IMR-90 (cell line): ENCODE data around the gene GNB2. TPM values are rescaled to one million over a fixed set of nuclear protein-coding genes. Genes with fewer than 3 reads are reported as not detected.

Source experiments
- ATAC-seq: fragments of 200-7000 bp; cut with Tn5 transposase; 2 replicates; pipeline ENCODE4 v1.9.1; 2020; ENCODE audit warnings: low read depth, mild to moderate bottlenecking, moderate library complexity
- BruUV-seq: library from RNA; stranded (reverse); fragments of 400-500 nt; replicated peaks from 2 replicates; lab custom pipeline; 2021; lab: Mats Ljungman, UMichigan
- CTCF ChIA-PET: fragments of 300-600 bp; formaldehyde crosslinking; extraction: SDS; loops from one replicate; lab custom pipeline; 2021; ENCODE audit warnings: antibody characterized with exemption; lab: Yijun Ruan, JAX
- POLR2A ChIA-PET: fragments of 300-600 bp; sonication (Branson Sonifier 250); formaldehyde crosslinking; loops from one replicate; lab custom pipeline; 2022; ENCODE audit warnings: antibody characterized with exemption; ENCODE audit not compliant: unreplicated experiment; lab: Charles Lee
- DNase-seq: peaks from one replicate; pipeline ENCODE4 v3.0.0; 2013
- H2AFZ ChIP-seq: replicated peaks from 2 replicates; pipeline ENCODE3; 2013; ENCODE audit warnings: low read length, mild to moderate bottlenecking; ENCODE audit not compliant: poor library complexity
- H2AK5ac ChIP-seq: 2 replicates; pipeline ENCODE4 v1.6.1; 2013; ENCODE audit warnings: low read depth, low read length, inconsistent platforms
- H2AK9ac ChIP-seq: replicated peaks from 2 replicates; pipeline ENCODE3; 2013; ENCODE audit warnings: mild to moderate bottlenecking, low read depth, low read length, moderate library complexity; ENCODE audit not compliant: poor library complexity
- H2BK120ac ChIP-seq: 2 replicates; pipeline ENCODE4 v1.6.1; 2013; ENCODE audit warnings: low read depth, low read length, inconsistent platforms
- H2BK15ac ChIP-seq: 3 replicates; pipeline ENCODE4 v1.6.1; 2013; ENCODE audit warnings: low read depth, low read length, inconsistent platforms
- H2BK20ac ChIP-seq: 2 replicates; pipeline ENCODE4 v1.6.1; 2013; ENCODE audit warnings: low read depth, mild to moderate bottlenecking, inconsistent platforms, low read length, moderate library complexity
- H2BK5ac ChIP-seq: 2 replicates; pipeline ENCODE4 v1.6.1; 2013; ENCODE audit warnings: mild to moderate bottlenecking, low read depth, low read length, inconsistent platforms; ENCODE audit not compliant: poor library complexity, severe bottlenecking
- H3K14ac ChIP-seq: replicated peaks from 2 replicates; pipeline ENCODE4 v1.6.1; 2013; ENCODE audit warnings: low read depth, low read length, inconsistent platforms
- H3K18ac ChIP-seq: 2 replicates; pipeline ENCODE4 v1.6.1; 2013; ENCODE audit warnings: low read depth, low read length, control low read depth
- H3K23ac ChIP-seq: 2 replicates; pipeline ENCODE4 v1.6.1; 2013; ENCODE audit warnings: low read depth, low read length, inconsistent platforms
- H3K27ac ChIP-seq: 2 replicates; pipeline ENCODE4 v1.5.1; 2013; ENCODE audit warnings: mild to moderate bottlenecking, control low read depth, low read length; ENCODE audit not compliant: insufficient read depth
- H3K27me3 ChIP-seq: 2 replicates; pipeline ENCODE4 v1.6.1; 2013; ENCODE audit warnings: low read length; ENCODE audit not compliant: control insufficient read depth, insufficient read depth
- H3K36me3 ChIP-seq: 2 replicates; pipeline ENCODE4 v1.6.1; 2013; ENCODE audit warnings: low read length, mixed read lengths; ENCODE audit not compliant: control insufficient read depth, insufficient read depth
- H3K4ac ChIP-seq: 2 replicates; pipeline ENCODE4 v1.6.1; 2013; ENCODE audit warnings: low read depth, low read length, inconsistent platforms
- H3K4me1 ChIP-seq: 2 replicates; pipeline ENCODE4 v1.6.1; 2013; ENCODE audit warnings: low read length, mixed read lengths; ENCODE audit not compliant: control insufficient read depth, insufficient read depth
- H3K4me2 ChIP-seq: 2 replicates; pipeline ENCODE4 v1.6.1; 2013; ENCODE audit warnings: low read depth, mild to moderate bottlenecking, control low read depth, low read length, moderate library complexity
- H3K4me3 ChIP-seq: 2 replicates; pipeline ENCODE4 v1.5.1; 2013; ENCODE audit warnings: low read depth, mild to moderate bottlenecking, control low read depth, low read length, moderate library complexity; ENCODE audit not compliant: insufficient read depth
- H3K56ac ChIP-seq: 2 replicates; pipeline ENCODE4 v1.6.1; 2013; ENCODE audit warnings: low read length, inconsistent platforms; ENCODE audit not compliant: insufficient read depth; ENCODE audit errors: extremely low read depth
- H3K79me1 ChIP-seq, 2 experiments: 2 replicates each; pipeline ENCODE4 v1.6.1; 2013; ENCODE audit warnings: low read length in 2 of 2, inconsistent platforms in 1 of 2, low read depth in 1 of 2
- H3K9ac ChIP-seq: 2 replicates; pipeline ENCODE4 v1.6.1; 2013; ENCODE audit warnings: low read depth, low read length, control low read depth
- H3K9me1 ChIP-seq: 2 replicates; pipeline ENCODE4 v1.6.1; 2013; ENCODE audit warnings: low read length, inconsistent platforms; ENCODE audit not compliant: insufficient read depth
- H3K9me3 ChIP-seq: 2 replicates; pipeline ENCODE4 v1.6.1; 2013; ENCODE audit warnings: low read length; ENCODE audit not compliant: control insufficient read depth, insufficient read depth
- H4K20me1 ChIP-seq: 2 replicates; pipeline ENCODE4 v1.6.1; 2013; ENCODE audit warnings: low read length, inconsistent platforms; ENCODE audit not compliant: insufficient read depth
- H4K5ac ChIP-seq: 2 replicates; pipeline ENCODE4 v1.6.1; 2013; ENCODE audit warnings: mild to moderate bottlenecking, low read depth, low read length, control low read depth
- H4K8ac ChIP-seq, 2 experiments: 2 replicates each; pipeline ENCODE4 v1.6.1; 2013; ENCODE audit warnings: low read depth in 2 of 2, low read length in 2 of 2, control low read depth in 1 of 2, inconsistent platforms in 1 of 2
- H4K91ac ChIP-seq: 2 replicates; pipeline ENCODE4 v1.6.1; 2013; ENCODE audit warnings: low read depth, low read length, inconsistent platforms; ENCODE audit not compliant: insufficient read depth
- BHLHE40 ChIP-seq: fragments of 150-350 bp; IDR thresholded peaks from 2 replicates; pipeline ENCODE4 v1.6.1; 2016; ENCODE audit warnings: mild to moderate bottlenecking, low read depth, low read length
- CHD1 ChIP-seq: IDR thresholded peaks from 2 replicates; pipeline ENCODE4 v1.6.1; 2012; ENCODE audit warnings: low read depth, low read length, improper control_type of control experiment
- ELK1 ChIP-seq: fragments of 150-350 bp; IDR thresholded peaks from 2 replicates; pipeline ENCODE4 v1.6.1; 2016; ENCODE audit warnings: low read depth, mild to moderate bottlenecking, low read length, moderate library complexity, borderline replicate concordance
- MAZ ChIP-seq: IDR thresholded peaks from 2 replicates; pipeline ENCODE4 v1.6.1; 2012; ENCODE audit warnings: low read depth, mild to moderate bottlenecking, low read length, improper control_type of control experiment, moderate library complexity, borderline replicate concordance
- RFX5 ChIP-seq: IDR thresholded peaks from 2 replicates; pipeline ENCODE4 v1.8.0; 2012; ENCODE audit warnings: low read depth, mild to moderate bottlenecking, low read length, moderate library complexity
- SMC3 ChIP-seq: fragments of 150-350 bp; IDR thresholded peaks from 2 replicates; pipeline ENCODE4 v1.6.1; 2016; ENCODE audit warnings: low read depth, mild to moderate bottlenecking, antibody characterized with exemption, low read length, moderate library complexity
- USF2 ChIP-seq: fragments of 150-350 bp; IDR thresholded peaks from 2 replicates; pipeline ENCODE4 v1.6.1; 2017; ENCODE audit warnings: mild to moderate bottlenecking, antibody characterized with exemption, low read length, low read depth
- WGBS, 2 experiments: methylation state at CpG; one replicate each; pipeline versions ENCODE4 v1.1.5 to v1.1.7; 2013; ENCODE audit warnings: missing lambda C conversion rate in 2 of 2; ENCODE audit not compliant: insufficient read length in 1 of 2; ENCODE audit errors: extremely low coverage in 2 of 2; 5-methylcytosine and 5-hydroxymethylcytosine counted together
- dilution Hi-C: fragments of 300-500 bp; cut with HindIII; formaldehyde crosslinking; loops from one replicate; pipeline ENCODE4 v1.14.3; 2018; ENCODE audit warnings: low sequenced_read_pairs; ENCODE audit not compliant: unreplicated experiment
- in situ Hi-C: fragments of 300-500 bp; cut with MboI; formaldehyde crosslinking; loops from 3 replicates; pipeline ENCODE4 v1.14.3; 2019; ENCODE audit warnings: low sequenced_read_pairs, inconsistent platforms, mixed read lengths
- intact Hi-C: fragments of 100-400 bp; cut with micrococcal nuclease; formaldehyde crosslinking; loops from 2 replicates; pipeline ENCODE4 v1.10.0; 2022
- polyA plus RNA-seq, 3 experiments: library from polyadenylated mRNA; depleted of rRNA; stranded (reverse); fragments of >200 nt; gene quantifications; 2 replicates each; pipeline ENCODE4 v1.2.3, GENCODE V29; 2012; ENCODE audit warnings: low replicate concordance in 1 of 3
- total RNA-seq: library from RNA; depleted of rRNA; stranded (reverse); fragments of >200 nt; gene quantifications from 2 replicates; pipeline ENCODE4 v1.2.3, GENCODE V29; 2012

The GNB2 gene
- total and polyA plus RNA-seq, 2 of the 4 experiments (the other 2 are of a cell fraction) = 62.0 to 279 TPM

GRCh38 chr7:100726996-100727761, 53.6 kb downstream of the GNB2 start:
- Histone ChIP-seq H3K9ac (no peak overlapping the region), H3K9me1 (no peaks in the 10 kb centered on the region), H3K27ac (no peak overlapping the region), H3K4ac (no peak overlapping the region; the same call in 1 of the 2 replicates), H3K4me3 (no peak overlapping the region), H2AK9ac (no peak overlapping the region), H3K27me3 (peaks cover 29% of the 10 kb centered on the region), H3K18ac (no peak overlapping the region), H3K79me1 (no peaks in the 10 kb centered on the region), H2BK15ac (no peak overlapping the region), H4K20me1 (peaks cover 3% of the 10 kb centered on the region; the same call in 1 of the 2 replicates), H4K5ac (no peak overlapping the region), H3K4me1 (peaks cover 9% of the 10 kb centered on the region), H3K56ac (no peak overlapping the region), H3K36me3 (no peaks in the 10 kb centered on the region), H4K8ac (no peak overlapping the region), H3K23ac (no peak overlapping the region), H2AFZ (no peak overlapping the region), H2AK5ac (peak overlapping the region; percentile 6; the same call in 1 of the 2 replicates), H3K9me3 (no peaks in the 10 kb centered on the region), H2BK120ac (no peak overlapping the region), H2BK5ac (no peak overlapping the region), H3K14ac (no peak overlapping the region), H2BK20ac (no peak overlapping the region), H3K4me2 (peak overlapping the region; percentile 21; the same call in 1 of the 2 replicates), H4K91ac (no peak overlapping the region)
- dilution Hi-C loops = no loop called here
- in situ Hi-C loops = no loop called here
- WGBS, 2 experiments = 54% methylated on average over 7 of the region's 12 CpGs; no CpG with 5 or more reads in 1 of the 2 experiments
- POLR2A ChIA-PET = no interaction called here
- no peak for TF ChIP-seq ELK1
- TF ChIP-seq USF2 = 0 out of 2 replicates have a peak, but pooled peaks have one; percentile 12
- no peak for TF ChIP-seq CHD1
- TF ChIP-seq BHLHE40 = no peak; the same call in 1 of the 2 replicates
- TF ChIP-seq RFX5 = no peak
- no peak for TF ChIP-seq MAZ
- no peak for TF ChIP-seq SMC3
- no TSS peak for BruUV-seq
- DNase-seq = peak; percentile 61
- CTCF ChIA-PET = no interaction called here
- no peak for ATAC-seq
- intact Hi-C loops = loop anchor here (5.0 kb wide), 2 partner anchors 50 to 75 kb away; no protein-coding TSS in a partner anchor
